ENCODE measurements around the gene TFCP2. TPM values are rescaled to one million over a fixed set of nuclear protein-coding genes. Genes with fewer than 3 reads are reported as not detected.

TFCP2 gene
- total RNA-seq, 1 experiment from 2014 or later: 11.3 TPM

DNA sequence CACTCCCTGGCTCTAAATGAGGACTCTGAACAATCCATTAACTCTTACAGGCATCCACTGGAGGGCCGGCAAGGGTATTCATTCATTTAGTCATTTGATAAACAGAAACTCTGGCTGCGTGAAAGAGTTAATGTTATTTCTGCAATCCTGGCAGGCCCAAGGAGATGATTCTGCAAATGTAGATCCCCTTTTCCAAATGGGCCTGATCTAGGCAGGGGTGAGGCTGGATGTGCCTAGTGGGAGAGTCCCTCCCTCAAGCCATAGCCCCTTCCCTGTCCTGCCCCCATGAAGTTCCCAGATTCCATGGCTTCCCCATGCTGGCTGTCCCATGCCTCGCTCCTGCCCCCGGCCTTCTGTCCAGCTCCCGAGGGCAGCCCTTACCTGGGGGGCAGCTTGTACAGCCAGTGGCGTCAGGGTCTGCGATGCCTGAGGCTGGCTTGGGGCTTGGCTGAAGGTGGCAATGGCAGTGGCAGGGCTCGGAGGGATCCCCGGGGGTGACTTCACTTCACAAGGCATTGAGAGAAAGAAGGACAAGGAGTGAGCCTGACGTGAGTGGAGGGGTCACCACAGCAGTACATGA, 26.5 kb upstream of the TFCP2 start:
- no peak for DNase-seq (ENCODE audit: low read depth, low spot score)
- in situ Hi-C loops (cut with HindIII; ENCODE audit: low pct_unique_long_range_greater_than_20kb, low sequenced_read_pairs): no loop called here

DNA sequence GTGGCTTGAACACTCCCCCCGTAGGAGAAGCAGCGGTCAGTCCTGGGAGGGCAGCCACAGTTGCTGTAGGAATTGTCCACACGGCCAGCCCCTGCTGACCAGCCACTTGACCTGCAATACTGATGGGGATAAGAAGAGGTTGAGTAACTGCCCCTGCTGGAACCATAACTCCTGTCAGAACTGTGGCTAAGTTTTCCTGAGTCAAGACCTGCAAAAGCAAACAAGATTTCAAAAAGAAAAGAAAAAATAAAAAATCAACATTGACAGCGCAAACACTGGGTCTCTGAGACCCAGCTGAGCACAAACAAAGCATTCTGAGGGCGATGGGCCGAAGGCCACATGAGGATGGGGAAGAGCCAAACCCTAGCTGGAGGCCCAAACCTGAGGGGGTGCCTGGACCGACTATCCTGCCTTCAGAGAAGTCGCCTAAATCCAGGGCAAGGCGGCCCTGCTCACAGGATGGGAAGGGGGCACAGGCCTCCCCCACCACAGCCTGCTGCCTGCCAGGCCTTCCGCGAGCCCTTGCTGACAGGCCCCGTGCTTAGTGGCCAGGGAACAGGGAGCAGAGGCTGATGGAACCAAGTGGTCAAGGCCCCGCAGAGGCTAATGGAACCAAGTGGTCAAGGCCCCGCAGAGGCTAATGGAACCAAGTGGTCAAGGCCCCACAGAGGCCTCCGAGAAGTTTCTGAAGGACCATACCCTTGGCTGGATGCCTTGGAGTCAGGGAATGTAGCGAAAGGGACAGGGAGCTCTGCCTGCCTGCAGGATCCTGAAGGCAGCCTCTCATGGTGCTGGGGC, 25.8 kb upstream of the TFCP2 start:
- in situ Hi-C loops (cut with HindIII; ENCODE audit: low pct_unique_long_range_greater_than_20kb, low sequenced_read_pairs): no loop called here
- DNase-seq (ENCODE audit: low read depth, low spot score): no peak

DNA sequence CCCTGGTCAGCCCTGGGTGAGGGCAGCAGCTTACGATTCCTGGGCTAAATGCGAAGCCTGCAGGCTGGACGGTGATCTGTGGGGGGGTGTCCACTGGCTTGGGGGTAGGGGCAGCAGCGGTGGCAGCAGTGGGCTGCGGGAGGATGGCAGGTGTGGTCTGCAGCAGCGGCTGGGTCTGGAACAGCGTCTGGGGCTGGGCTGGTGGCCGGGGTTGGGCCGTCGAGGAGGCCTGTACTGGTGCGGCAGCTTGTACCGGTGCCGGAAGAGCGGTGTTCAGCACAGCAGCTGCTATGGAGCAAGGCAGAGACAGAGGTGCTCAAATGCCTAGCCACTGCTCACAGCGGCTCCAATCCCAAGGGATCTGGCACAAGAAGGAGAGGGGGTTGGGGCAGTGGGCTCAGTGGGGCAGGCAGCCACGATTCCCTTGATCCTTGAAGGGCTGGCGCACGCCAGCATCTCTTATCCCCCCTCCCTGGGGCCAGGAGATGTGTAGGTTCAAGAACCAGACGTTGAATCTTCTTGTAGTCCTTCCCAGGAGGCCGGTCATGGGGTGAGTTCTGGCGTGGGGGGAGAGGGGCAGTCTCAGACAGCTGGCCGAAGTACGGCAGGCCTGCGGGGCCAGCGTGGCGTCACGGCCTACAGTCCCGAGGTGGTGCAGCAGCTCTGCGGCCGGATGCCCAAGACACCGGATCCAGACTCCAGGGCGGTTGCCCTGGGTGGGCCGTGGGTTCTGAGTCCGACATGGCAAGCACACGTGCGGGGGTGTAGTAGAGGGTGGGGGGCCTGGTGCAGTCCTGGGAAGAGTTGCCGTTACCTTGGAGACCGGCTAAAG, 25.0 kb upstream of the TFCP2 start:
- DNase-seq (ENCODE audit: low read depth, low spot score): no peak
- in situ Hi-C loops (cut with HindIII; ENCODE audit: low pct_unique_long_range_greater_than_20kb, low sequenced_read_pairs): no loop called here

GRCh38 chr12:51196547-51196946, 23.6 kb upstream of the TFCP2 start:
- DNase-seq (ENCODE audit: low read depth, low spot score): no peak
- in situ Hi-C loops (cut with HindIII; ENCODE audit: low pct_unique_long_range_greater_than_20kb, low sequenced_read_pairs): no loop called here

DNA sequence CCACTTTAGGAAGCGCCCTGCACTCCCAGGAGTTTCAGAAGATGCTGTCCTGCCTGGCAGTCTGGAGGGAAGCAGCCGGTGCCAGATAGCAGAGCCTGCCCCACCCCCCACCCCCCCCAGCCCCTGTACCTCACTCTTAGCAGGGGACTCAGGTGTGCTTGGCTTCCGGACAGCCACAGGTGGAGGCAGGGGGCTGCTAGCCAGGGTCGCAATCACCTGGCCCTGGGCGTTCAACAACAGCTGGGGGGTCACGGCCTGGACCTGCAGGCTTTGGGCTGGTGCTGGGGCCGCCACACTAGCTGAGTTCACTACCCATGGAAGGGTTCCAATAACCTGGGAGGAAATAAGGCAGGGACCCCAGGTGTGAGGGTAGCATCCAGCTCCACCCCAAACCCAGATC, 22.9 kb upstream of the TFCP2 start:
- no peak for DNase-seq (ENCODE audit: low read depth, low spot score)
- in situ Hi-C loops (cut with HindIII; ENCODE audit: low pct_unique_long_range_greater_than_20kb, low sequenced_read_pairs): no loop called here

DNA sequence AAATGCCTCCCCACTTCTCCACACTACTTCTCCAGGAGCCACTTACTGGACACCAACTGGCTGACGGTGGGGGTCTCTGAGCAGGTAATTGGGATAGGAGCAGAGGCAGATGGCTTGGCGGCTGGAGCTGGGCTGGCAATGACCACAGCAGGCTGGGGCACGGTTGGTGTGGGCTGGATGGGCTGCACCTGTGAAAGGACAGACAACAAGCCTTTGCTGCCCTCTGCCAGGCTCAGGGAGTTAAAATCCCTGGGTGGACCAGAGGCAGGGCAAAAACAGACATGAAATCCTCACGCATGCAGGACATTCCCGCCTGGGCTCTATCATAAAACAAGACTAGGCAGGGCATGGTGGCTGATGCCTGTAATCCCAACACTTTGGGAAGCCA, 19.3 kb upstream of the TFCP2 start:
- in situ Hi-C loops (cut with HindIII; ENCODE audit: low pct_unique_long_range_greater_than_20kb, low sequenced_read_pairs): no loop called here
- no peak for DNase-seq (ENCODE audit: low read depth, low spot score)

GRCh38 chr12:51191516-51192283, 18.8 kb upstream of the TFCP2 start:
- in situ Hi-C loops (cut with HindIII; ENCODE audit: low pct_unique_long_range_greater_than_20kb, low sequenced_read_pairs): no loop called here
- no peak for DNase-seq (ENCODE audit: low read depth, low spot score)

DNA sequence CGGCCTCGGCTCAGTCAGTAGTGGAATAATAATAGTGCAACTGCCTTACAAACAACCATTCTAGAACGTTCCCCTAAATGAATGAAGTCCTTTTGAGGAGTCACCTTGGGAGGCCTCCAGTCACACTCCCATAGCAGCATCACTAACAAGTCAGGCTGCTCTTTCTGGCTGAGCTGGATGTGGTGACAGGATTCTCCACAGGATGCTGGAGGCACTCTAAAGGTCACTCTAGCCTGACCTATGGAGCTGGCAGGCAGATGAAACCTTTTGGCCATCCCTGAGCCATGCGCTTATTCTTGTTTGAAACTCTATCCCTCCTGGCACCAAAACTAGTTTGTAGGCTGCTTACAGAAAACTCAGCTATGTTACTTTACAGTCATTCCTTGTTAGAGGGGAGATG, 17.9 kb upstream of the TFCP2 start:
- DNase-seq (ENCODE audit: low read depth, low spot score): no peak
- in situ Hi-C loops (cut with HindIII; ENCODE audit: low pct_unique_long_range_greater_than_20kb, low sequenced_read_pairs): no loop called here

GRCh38 chr12:51189790-51190355, 16.9 kb upstream of the TFCP2 start:
- in situ Hi-C loops (cut with HindIII; ENCODE audit: low pct_unique_long_range_greater_than_20kb, low sequenced_read_pairs): no loop called here
- DNase-seq (ENCODE audit: low read depth, low spot score): no peak

DNA sequence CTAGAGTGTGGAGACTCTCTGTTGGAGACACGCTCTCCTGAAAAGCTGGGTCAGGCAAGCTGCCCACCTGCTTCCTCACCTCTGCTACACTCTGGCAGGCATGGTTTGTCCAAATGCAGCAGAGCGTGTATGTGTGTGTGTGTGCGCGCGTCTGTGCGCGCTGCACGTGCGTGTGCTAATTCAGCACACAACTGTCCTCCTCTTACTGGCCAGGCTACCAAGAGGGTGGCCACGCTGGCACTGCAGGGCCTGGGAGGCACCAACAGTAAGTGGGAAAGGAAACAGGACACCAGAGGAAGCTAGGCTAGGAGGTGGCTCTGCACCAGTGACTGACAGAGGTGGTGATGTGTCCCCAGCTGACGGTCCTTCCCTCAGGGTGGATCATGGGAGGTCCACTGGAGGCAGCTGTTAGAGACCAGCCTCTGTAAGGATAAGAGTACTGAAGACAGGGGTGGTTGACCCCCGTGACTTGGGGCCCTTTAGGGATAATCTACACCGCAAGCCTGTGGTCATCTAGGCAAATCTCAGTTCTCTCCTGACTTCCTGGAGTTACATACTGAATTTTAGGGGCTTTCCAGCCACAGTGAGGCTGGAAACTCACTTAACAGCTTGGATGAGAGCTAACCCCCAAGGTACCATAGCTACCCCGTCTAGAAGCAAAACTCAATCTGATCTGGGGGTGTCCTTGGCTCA, 15.6 kb upstream of the TFCP2 start:
- in situ Hi-C loops (cut with HindIII; ENCODE audit: low pct_unique_long_range_greater_than_20kb, low sequenced_read_pairs): no loop called here
- no peak for DNase-seq (ENCODE audit: low read depth, low spot score)

DNA sequence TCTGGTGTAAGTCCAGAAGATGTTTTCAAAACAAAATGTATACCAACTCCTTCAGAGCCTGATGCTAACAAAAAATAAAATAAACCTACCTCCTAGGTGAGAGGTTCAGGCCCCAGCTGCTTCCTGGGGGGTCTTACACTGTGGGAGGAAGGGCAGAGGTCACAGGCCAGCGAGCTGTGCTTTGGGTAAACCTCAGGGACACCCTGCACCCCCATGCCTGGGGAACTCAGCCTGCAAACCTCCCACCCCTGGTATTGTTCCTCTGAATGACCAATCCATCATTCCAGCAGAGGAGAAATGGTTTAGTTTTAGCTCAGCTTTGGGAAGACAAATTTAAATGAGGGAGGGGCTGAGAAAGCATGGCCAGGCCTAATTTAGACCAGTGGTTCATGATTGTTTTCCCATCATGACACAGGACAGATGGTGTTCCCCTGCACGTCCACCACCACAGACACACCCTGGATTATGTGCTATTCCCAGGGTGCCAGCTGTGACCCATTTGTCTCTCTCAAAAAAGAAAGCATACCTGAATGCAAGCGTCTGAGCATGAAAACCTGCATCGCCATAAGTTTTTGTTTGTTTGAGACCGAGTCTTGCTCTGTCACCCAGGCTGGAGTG, 14.5 kb upstream of the TFCP2 start:
- no peak for DNase-seq (ENCODE audit: low read depth, low spot score)
- in situ Hi-C loops (cut with HindIII; ENCODE audit: low pct_unique_long_range_greater_than_20kb, low sequenced_read_pairs): no loop called here

- DNase-seq (ENCODE audit: low read depth, low spot score): no peak
- in situ Hi-C loops (cut with HindIII; ENCODE audit: low pct_unique_long_range_greater_than_20kb, low sequenced_read_pairs): no loop called here
Observed at GRCh38 chr12:51186465-51187085, 13.6 kb upstream of the TFCP2 start.

GRCh38 chr12:51185171-51185717, 12.3 kb upstream of the TFCP2 start:
- no peak for DNase-seq (ENCODE audit: low read depth, low spot score)
- in situ Hi-C loops (cut with HindIII; ENCODE audit: low pct_unique_long_range_greater_than_20kb, low sequenced_read_pairs): no loop called here

DNA sequence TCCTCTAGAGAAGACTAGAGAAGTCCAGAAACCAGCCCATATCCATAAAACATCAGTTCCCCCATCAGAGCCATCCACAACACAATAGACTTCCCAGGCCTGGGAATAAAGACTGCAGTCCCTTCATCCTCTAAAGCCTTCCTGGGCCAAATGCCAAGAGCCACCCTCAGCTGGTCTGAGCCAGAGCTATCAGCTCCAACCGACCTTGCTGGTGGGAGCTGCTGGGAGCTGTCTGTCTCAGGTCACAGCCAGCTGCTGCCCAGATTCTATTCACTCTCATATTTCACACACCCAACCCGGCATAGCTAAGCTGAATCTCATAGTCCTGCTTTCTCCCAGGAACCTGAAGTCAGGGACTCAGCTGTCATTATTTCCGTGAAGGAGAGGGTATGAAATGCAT, 10.9 kb upstream of the TFCP2 start:
- no peak for DNase-seq (ENCODE audit: low read depth, low spot score)
- in situ Hi-C loops (cut with HindIII; ENCODE audit: low pct_unique_long_range_greater_than_20kb, low sequenced_read_pairs): no loop called here

DNA sequence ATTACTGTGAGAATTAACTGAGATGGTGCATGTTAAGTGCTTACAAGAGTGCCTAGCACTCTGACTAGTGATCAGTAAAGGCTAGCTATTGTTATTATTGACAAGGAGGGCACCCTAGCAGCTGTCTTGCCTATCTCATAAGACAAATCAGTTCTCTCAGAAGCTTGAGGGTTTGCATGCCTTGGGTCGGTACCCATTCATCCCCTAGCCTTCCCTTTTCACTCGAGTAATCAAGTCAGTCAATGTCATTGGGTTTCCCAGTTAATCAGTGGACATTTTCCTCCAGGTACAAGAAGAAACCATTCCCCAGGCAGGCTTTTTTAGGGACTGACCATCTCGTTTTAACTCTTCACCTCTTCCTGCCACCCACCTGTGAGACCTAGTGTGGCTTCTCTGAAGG, 10.4 kb upstream of the TFCP2 start:
- DNase-seq (ENCODE audit: low read depth, low spot score): no peak
- in situ Hi-C loops (cut with HindIII; ENCODE audit: low pct_unique_long_range_greater_than_20kb, low sequenced_read_pairs): no loop called here

GRCh38 chr12:51181558-51181957, 8.6 kb upstream of the TFCP2 start:
- no peak for DNase-seq (ENCODE audit: low read depth, low spot score)

More at GRCh38 chr12:51181558-51181957, 8.6 kb upstream of the TFCP2 start:
- in situ Hi-C loops (cut with HindIII; ENCODE audit: low pct_unique_long_range_greater_than_20kb, low sequenced_read_pairs): no loop called here
